Coronary artery (tissue), 2 donors: Measurements from ENCODE around the gene FUOM.

Source experiments
- DNase-seq: peaks from one replicate; pipeline ENCODE4 v3.0.0-alpha.2; 2017; ENCODE audit warnings: low spot score
- H3K27ac ChIP-seq, 2 donors: fragments of 200-600 bp; sonication (generic); one replicate each; pipeline ENCODE4 v1.5.1; 2016 to 2019
- H3K4me3 ChIP-seq: fragments of 200-600 bp; sonication (generic); 2 replicates; pipeline ENCODE4 v1.5.1; 2016; ENCODE audit warnings: mild to moderate bottlenecking, moderate library complexity
- TF ChIP-seq, protein P1 (sequence below): fragments of 200-600 bp; sonication (generic); IDR thresholded peaks from one replicate; pipeline ENCODE4 v1.5.1; 2019; ENCODE audit warnings: antibody characterized with exemption

Gene FUOM

DNA sequence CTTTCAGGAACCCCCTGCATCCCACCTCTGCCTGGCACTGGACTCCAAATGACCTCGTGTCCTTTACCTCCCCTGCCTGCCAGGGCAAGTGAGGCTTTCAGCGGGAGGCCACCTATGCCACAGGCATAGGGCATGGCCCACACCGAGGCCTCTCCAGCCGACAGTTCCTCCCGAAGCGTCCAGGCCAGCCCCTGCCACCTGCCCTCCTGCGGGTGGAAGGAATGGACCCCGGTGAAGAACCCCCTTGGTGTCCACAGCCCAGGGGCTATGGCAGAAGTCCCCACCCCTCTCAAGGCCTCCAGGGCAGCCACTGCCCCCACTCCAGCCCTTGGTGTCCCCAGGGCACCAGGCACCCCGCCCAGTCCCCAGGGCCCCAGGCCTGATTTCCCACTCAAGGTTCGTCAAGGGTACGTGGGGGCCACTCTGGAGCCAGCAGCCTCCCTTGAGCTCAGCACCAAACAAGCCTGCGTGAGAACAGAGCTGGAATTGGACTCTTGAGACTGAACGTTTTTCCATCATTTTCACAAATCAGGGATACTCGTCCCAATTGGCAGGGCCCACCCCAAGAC, 3.1 kb downstream of the FUOM start:
- DNase-seq: no peak
- Histone ChIP-seq H3K27ac (no peak overlapping the region), H3K4me3 (no peak overlapping the region)
- TF ChIP-seq, protein P1, sequence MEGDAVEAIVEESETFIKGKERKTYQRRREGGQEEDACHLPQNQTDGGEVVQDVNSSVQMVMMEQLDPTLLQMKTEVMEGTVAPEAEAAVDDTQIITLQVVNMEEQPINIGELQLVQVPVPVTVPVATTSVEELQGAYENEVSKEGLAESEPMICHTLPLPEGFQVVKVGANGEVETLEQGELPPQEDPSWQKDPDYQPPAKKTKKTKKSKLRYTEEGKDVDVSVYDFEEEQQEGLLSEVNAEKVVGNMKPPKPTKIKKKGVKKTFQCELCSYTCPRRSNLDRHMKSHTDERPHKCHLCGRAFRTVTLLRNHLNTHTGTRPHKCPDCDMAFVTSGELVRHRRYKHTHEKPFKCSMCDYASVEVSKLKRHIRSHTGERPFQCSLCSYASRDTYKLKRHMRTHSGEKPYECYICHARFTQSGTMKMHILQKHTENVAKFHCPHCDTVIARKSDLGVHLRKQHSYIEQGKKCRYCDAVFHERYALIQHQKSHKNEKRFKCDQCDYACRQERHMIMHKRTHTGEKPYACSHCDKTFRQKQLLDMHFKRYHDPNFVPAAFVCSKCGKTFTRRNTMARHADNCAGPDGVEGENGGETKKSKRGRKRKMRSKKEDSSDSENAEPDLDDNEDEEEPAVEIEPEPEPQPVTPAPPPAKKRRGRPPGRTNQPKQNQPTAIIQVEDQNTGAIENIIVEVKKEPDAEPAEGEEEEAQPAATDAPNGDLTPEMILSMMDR: no peak

GRCh38 chr10:133353988-133354605, 3.7 kb downstream of the FUOM start:
- H3K4me3 ChIP-seq: no peak overlapping the region
- TF ChIP-seq, protein P1: no peak
- no peak overlapping the region for H3K27ac ChIP-seq
- no peak for DNase-seq

- DNase-seq: no peak
- TF ChIP-seq, protein P1: no peak
These were observed 4.4 kb downstream of the FUOM start for GRCh38 chr10:133353202-133353959.

GRCh38 chr10:133351408-133352318, 6.2 kb downstream of the FUOM start:
- no peak overlapping the region for H3K27ac ChIP-seq
- H3K4me3 ChIP-seq: no peak overlapping the region
- DNase-seq: no peak
- TF ChIP-seq, protein P1: no peak

More at GRCh38 chr10:133353202-133353959, 4.4 kb downstream of the FUOM start:
- no peak overlapping the region for H3K27ac ChIP-seq
- H3K4me3 ChIP-seq: no peak overlapping the region

DNA sequence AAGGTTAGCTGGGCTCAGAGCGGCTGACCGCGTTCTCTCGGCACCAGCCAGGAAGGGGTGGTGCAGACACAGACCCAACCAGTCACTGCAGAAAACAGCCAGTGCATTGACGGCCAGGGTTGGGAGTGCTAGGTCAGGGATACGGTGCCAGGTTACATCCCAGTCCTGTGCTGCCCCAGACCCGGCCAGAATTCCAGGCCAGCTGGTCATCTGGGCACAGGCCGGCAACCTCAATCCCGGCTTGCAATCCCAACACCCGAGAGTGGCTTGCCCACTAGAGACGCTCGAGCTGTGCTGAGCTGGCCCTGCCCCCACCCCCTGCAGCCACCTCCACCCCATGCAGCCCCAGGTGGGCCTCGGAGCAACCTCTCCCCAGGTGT, 6.9 kb downstream of the FUOM start:
- no peak for DNase-seq

DNA sequence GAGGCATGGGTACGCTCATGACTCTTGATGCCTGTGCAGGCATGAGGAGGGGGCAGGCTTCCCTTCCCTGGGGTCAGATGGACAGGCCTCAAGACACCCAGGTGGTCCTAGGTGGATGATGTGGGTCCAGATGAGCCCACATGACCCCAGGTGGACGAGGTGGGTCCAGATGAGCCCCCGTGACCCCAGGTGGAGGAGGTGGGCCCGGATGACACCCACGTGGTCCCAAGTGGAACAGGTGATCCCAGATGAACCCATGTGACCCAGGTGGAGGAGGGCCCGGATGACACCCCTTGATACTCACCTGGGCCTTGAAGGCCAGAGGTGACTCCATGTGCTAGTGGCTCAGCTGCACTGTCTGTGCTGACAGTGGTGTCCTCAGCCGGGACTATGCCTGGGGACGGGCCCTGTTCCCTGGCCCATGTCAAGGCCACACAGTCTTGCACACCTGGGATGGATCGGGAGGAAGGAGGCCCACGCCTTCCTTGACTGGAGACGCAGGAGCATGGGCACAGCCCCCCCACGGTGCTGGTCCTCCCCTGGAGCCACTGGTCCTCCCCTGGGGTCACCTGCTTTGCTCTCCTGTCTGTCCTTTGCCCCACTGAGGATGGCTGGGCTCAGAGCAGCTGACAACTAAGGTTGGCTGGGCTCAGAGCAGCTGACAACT, 7.4 kb downstream of the FUOM start:
- H3K27ac ChIP-seq: no peak overlapping the region
- TF ChIP-seq, protein P1: no peak
- H3K4me3 ChIP-seq: no peak overlapping the region
- DNase-seq: no peak

More for the DNA sequence above, 6.9 kb downstream of the FUOM start:
- H3K27ac ChIP-seq: no peak overlapping the region
- H3K4me3 ChIP-seq: no peak overlapping the region
- TF ChIP-seq, protein P1: no peak
